IPS-NIHi7 (cell line): ENCODE data around the gene NEDD4L.

Experiments
- DNase-seq: peaks from one replicate; pipeline ENCODE4 v3.0.0; 2012; ENCODE audit warnings: mixed read lengths; ENCODE audit errors: extremely low spot score

NEDD4L gene

DNA sequence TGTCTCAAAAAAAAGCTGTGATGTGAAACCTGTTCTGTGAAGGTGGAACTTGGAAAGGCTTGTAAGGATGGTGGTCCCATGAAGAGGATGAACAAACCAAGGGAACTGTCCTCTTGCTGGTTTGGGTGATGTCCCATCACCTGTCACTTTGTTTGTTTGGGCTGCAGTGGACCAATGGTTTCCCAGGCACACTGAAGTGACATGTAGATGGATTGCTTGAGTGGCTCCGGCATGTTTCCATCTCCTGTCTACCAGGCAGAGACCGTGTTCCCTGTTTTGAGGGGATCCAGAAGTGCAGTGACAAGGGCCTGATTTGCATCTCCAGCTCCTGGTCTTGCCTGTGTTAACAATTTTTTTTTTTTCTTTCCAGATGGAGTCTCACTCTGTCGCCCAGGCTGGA, 8.9 kb downstream of the NEDD4L start:
- no peak for DNase-seq

- DNase-seq: no peak
Measured at GRCh38 chr18:58054041-58054781, 10.2 kb downstream of the NEDD4L start.

- no peak for DNase-seq
Measured at GRCh38 chr18:58055890-58056558, 12.0 kb downstream of the NEDD4L start.

GRCh38 chr18:58056852-58057251, 12.8 kb downstream of the NEDD4L start:
- no peak for DNase-seq

GRCh38 chr18:58057291-58057965, 13.4 kb downstream of the NEDD4L start:
- DNase-seq: no peak

DNA sequence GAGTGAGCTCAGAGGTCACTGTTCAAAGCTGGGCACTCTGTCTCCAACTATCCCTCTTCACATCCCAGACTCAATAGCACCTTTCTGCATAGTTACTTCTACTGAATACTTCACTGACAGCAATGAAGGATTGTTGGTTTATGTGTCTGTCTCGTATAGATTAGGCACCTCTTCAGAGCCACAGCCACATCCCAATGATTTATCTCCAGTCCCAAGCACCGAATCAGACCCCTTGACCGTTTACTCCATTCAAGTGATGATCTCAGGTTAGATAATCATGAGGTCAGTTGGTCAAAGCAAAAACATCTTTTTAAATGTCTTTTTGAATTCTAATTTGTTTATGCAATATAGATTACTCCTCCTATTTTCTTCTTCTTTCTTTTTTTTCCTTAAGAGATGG, 14.7 kb downstream of the NEDD4L start:
- no peak for DNase-seq

DNA sequence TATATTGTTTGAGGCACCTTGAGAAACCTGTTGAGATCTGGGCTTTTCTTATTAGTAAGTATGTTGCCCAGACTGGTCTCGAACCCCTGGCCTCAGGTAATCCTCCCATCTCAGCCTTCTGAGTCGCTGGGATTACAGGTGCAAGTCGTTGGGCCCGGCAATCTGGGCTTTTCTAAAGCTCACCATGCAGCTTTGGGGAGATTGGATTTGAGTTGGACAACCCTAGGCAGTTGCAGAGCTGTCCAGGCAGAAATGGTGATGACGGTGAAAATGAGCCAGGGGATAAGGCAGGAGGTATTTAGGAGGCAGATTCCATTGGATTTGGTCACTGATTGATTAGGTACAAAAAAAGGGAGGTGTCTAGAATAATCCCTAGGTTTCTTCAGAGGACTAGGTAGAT, 16.2 kb downstream of the NEDD4L start:
- DNase-seq: no peak

DNA sequence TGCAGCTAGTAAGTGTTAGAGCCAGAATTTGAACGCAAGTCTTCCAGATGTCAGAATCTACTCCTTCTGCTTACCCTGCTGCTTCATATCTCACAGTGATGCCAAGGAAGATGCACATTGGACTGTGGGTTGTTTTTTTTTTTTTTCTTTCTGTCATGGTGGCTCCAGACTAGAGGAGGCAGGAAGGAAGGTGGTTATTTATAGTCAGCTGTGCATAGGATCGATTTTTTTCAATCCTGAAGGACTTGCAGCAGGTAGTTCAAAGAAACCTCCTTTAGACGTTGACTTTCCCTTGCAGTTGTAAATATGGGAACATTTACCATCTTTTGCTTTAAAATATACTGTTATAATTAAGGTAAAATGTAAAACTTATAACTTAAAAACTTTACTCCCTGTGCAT, 17.3 kb downstream of the NEDD4L start:
- no peak for DNase-seq

DNA sequence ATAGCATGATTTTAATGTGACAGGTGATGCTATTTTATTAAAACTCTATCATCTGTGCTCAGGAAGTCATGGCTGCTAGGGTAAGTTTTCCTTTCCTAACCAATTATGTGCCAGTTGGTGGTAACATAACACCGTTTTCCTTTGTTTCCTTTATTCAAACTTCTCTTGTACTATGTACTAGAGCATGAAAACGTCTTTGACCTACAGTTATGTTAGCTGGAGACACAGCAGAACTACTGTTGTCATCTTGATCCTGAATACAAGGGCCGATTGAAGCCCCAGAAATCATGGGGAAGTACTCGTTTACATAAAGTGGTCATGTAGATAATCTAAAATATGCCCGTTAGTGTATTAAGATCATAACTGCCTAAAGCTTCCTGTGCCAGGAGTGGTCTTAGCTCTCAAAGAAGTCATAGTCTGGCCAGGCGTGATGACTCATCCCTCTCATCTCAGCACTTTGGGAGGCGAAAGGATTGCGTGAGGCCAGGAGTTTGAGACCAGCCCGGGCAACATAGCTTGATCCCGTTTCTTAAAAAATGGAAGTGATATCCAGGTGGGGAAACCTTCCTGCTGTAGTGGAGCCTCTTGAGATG, 20.5 kb downstream of the NEDD4L start:
- DNase-seq: no peak

- DNase-seq: no peak
Measured at GRCh38 chr18:58065956-58066355, 21.9 kb downstream of the NEDD4L start.

DNA sequence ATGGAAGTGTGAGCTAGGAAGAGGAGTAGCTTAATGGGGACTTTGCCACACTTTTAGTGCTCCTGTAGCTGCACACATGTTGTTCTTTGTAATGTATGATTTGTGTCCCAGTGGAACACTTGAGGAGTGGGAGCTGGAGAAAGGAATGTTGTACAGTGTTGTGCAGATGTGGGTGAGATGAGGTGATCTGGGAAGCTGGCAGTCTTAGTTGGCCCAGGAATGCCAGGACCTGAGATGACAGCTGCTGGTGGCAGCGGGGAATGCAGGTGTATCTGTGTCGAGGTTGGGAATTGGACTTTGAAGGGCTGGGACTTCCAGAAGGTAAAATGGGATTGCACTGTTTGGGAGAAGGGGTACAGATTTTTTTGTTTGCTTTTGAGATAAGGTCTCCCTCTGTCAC, 23.6 kb downstream of the NEDD4L start:
- no peak for DNase-seq

DNA sequence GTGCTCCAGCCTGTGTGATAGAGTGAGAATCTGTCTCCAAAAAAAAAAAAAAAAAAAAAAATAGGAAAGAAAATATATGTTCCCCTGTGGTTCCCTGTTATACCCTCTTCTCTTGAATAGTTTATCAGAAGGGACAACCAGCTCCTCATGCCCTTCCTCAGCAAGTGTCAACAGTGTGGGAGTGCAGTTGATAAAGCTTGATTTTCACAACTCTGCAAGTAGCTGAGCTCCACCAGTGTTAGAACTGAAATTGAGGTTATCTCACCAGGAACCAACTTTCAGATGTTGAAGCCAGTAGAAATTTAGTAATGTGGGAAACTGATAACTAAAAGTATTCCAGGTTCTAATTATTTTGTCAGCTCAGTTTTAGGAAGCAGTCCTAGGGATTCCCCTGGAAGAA, 25.1 kb downstream of the NEDD4L start:
- no peak for DNase-seq

DNA sequence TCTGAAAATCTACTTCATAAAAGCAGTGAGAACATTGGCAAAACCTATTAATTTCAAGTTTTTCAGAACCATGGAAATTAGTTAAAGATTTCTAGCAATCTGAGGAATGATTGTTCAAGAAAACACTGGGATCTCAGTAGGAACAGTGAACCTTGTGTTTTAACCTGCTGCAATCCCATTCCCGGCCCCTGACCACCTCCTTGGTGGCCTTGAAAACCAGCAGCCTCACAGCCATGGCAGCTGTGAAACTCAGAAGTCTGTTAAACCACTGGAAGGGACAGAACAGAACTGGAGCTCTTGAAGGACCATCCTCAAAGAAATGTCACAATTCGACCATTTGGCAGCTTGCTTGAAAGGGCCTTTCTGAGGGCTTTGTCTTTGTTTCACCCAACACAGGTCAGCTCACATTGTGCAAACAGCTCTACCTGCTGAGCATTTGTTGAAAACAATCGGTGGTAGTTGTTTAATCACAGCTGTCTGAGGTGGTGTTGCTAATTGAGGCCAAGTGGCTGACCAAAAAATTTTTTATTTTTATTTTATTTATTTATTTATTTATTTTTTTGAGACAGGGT, 25.8 kb downstream of the NEDD4L start:
- no peak for DNase-seq

GRCh38 chr18:58076052-58076451, 32.0 kb downstream of the NEDD4L start:
- DNase-seq: no peak

DNA sequence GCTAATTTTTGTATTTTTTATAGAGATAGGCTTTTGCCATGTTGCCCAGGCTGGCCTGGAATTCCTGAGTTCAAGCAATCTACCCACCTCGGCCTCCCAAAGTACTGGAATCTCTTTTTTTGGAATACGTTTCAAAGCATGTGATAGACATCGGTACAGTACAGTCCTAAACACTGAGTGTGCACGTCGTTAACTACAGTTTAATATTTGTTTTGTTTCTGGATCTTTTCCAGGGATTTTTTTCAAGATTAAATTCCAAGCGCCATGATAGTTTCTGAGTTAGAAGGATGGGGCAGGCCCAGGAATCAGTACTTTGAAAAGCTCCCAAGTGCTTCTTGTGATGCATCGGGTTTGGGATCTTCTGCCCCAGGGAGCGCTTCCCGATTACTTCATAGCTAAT, 33.3 kb downstream of the NEDD4L start:
- no peak for DNase-seq

- no peak for DNase-seq
Measured at GRCh38 chr18:58078889-58079573, 35.0 kb downstream of the NEDD4L start.

DNA sequence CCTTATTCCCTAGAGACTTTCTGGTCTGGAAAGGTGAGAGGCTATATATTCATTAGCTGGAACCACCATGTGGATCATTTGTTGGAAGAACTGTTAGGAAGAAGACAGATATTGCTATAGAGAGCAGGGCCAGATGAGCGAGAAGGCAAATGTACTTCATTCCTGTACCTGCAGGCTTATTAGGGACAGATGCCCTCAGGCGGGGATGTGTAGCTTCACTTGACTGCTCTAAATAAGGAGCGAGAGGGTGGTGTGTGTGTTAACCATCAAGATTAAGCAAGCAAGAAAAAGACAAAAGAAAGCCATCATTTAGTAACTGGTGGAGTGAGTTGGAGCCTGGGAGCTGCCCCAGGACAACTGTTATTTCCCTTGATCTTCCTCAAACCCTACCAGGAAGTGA, 36.4 kb downstream of the NEDD4L start:
- DNase-seq: no peak

GRCh38 chr18:58087928-58088690, 44.1 kb downstream of the NEDD4L start:
- no peak for DNase-seq

GRCh38 chr18:58088691-58089065, 44.7 kb downstream of the NEDD4L start:
- no peak for DNase-seq

DNA sequence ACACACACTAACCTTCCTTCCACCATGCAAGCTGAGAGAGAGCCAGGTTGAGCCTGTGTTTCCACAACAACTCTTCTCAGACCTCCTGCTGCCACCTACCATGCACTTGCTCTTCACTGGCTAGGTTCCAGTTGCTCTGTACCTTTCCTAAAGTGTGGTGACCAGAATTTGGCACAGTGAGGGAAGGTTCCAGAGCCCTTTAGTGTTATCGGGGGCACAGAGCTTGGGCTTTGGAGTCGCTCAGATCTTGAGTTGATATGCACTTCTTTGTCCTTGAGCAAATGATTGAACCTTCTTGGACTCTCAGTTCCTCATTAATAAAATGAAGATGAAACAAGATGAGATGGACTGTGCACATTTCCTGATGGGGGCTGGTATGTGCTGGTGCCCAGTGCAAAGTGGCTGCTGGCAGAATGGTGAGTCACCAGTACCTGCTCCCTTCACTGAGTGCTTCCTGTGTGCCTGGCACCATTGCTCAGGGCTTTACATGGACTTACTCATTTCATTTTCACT, 47.1 kb downstream of the NEDD4L start:
- DNase-seq: no peak

- no peak for DNase-seq
Measured at GRCh38 chr18:58093311-58093803, 49.3 kb downstream of the NEDD4L start.
